Measurements from ENCODE around the gene CYTL1. TPM values are rescaled to one million over a fixed set of nuclear protein-coding genes. Genes with fewer than 3 reads are reported as not detected.

The CYTL1 gene
- total and polyA plus RNA-seq, 2 of the 13 experiments (the other 11 are each of a cell fraction or from before 2014, with no cell fraction given): not detected

DNA sequence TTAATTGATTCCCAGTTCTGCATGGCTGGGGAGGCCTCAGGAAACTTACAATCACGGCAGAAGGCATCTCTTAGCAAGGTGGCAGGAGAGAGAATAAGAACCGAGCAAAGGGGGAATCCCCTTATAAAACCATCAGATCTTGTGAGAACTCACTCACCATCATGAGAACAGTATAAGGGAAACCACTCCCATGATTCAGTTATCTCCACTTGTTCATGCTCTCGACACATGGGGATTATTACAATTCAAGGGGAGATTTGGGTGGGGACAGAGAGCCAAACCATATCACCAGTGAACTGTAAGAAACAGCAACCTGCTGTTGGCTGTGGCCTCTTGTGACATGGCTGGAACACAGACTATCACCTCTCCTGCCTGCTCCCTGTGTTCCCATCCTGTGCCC lies 7.1 kb upstream of the CYTL1 start (continued):
- TF ChIP-seq SNAPC4 (CRISPR knock-in tag; IDR thresholded peaks at IDR 0.05) (no peak), TEAD2 (CRISPR knock-in tag; IDR thresholded peaks at IDR 0.05) (no peak), ZNF652 (CRISPR knock-in tag; IDR thresholded peaks at IDR 0.05; ENCODE audit: borderline replicate concordance, low read depth) (no peak), FOXC1 (CRISPR knock-in tag; IDR thresholded peaks at IDR 0.05; ENCODE audit: borderline replicate concordance) (no peak)
- TF ChIP-seq, protein P1, sequence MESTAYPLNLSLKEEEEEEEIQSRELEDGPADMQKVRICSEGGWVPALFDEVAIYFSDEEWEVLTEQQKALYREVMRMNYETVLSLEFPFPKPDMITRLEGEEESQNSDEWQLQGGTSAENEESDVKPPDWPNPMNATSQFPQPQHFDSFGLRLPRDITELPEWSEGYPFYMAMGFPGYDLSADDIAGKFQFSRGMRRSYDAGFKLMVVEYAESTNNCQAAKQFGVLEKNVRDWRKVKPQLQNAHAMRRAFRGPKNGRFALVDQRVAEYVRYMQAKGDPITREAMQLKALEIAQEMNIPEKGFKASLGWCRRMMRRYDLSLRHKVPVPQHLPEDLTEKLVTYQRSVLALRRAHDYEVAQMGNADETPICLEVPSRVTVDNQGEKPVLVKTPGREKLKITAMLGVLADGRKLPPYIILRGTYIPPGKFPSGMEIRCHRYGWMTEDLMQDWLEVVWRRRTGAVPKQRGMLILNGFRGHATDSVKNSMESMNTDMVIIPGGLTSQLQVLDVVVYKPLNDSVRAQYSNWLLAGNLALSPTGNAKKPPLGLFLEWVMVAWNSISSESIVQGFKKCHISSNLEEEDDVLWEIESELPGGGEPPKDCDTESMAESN (CRISPR knock-in tag; conservative IDR thresholded peaks at IDR 0.05): no peak

DNA sequence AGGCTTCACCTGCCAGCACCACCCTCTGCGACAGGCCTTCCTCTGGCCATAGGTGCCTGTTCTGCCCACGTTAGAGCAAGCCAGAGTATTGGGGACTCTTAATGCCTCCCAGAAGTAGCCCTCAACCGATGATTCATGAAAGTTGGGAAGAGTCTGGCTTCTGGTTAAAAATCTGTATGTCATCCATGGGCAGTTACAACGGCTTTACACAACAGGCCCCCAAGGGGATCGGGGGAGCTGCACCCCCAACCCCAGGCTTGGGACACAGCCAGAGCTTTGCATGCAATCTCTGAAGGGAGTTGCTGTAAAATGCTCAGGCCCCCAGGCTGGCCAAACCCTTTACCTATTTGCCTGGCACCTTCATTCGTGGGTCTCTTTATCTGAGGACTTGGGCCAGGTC lies 5.4 kb upstream of the CYTL1 start:
- Histone ChIP-seq H4K20me1 (ENCODE audit: insufficient read depth, low read length) (no peaks in the 10 kb centered on the region), H3K36me3 (replicated peaks in 1 of 2; ENCODE audit: control insufficient read depth in 1 of 2, insufficient read depth in 2 of 2, low read length in 2 of 2) (no peaks in the 10 kb centered on the region), H2AFZ (ENCODE audit: low read length) (no peak overlapping the region), H3K4me3 (replicated peaks in 1 of 3; ENCODE audit: insufficient read depth in 1 of 3, low read depth in 2 of 3, low read length in 3 of 3) (no peak overlapping the region), H3K27me3 (ENCODE audit: control insufficient read depth in 1 of 2, insufficient read depth in 2 of 2, low read length in 2 of 2) (peaks cover 0 to 50% of the 10 kb centered on the region in 2 experiments; a peak in 3 of 5 replicates), H3K9me3 (ENCODE audit: low read length) (no peaks in the 10 kb centered on the region), H3K4me1 (ENCODE audit: insufficient read depth, low read length) (no peaks in the 10 kb centered on the region), H3K79me2 (ENCODE audit: insufficient read depth, low read length) (no peaks in the 10 kb centered on the region), H3K4me2 (ENCODE audit: low read depth, low read length) (no peak overlapping the region), H3K9ac (ENCODE audit: insufficient read depth, low read depth, low read length) (no peak overlapping the region), H3K27ac (ENCODE audit: extremely low read length, insufficient read depth, low read length) (no peak overlapping the region)
- POLR2A ChIA-PET: no interaction called here
- ATAC-seq (no peak), FAIRE-seq (no peak), DNase-seq (ENCODE audit: low spot score) (no peak)
- 13% methylated on average over 1 of the region's 6 CpGs for WGBS (ENCODE audit: low lambda C conversion rate)
- in situ Hi-C loops (cut with HindIII; ENCODE audit: extremely low pct_ligation_motif_present, low pct_unique_long_range_greater_than_20kb) (no loop called here), intact Hi-C loops (cut with micrococcal nuclease; ENCODE audit: unreplicated experiment) (no loop called here)
- CTCF ChIA-PET (ENCODE audit: low intra/inter-chr PET ratio, low total read pairs): no interaction called here
- BruUV-seq (replicated peaks): no TSS peak
- TF ChIP-seq KLF11 (CRISPR knock-in tag; IDR thresholded peaks at IDR 0.05) (no peak), PLRG1 (conservative IDR thresholded peaks at IDR 0.05) (no peak), ARHGAP35 (CRISPR knock-in tag; IDR thresholded peaks at IDR 0.05; ENCODE audit: borderline replicate concordance) (no peak), ZNF326 (CRISPR knock-in tag; IDR thresholded peaks at IDR 0.05; ENCODE audit: borderline replicate concordance) (no peak), HNRNPK (IDR thresholded peaks at IDR 0.05; ENCODE audit: low read depth, low read length, poor library complexity, severe bottlenecking) (no peak), ZNF792 (CRISPR knock-in tag; IDR thresholded peaks at IDR 0.05) (no peak), HDAC1 (CRISPR knock-in tag; IDR thresholded peaks at IDR 0.05) (no peak), ZNF234 (CRISPR knock-in tag; conservative IDR thresholded peaks at IDR 0.05) (no peak), ZMAT5 (CRISPR knock-in tag; IDR thresholded peaks at IDR 0.05; ENCODE audit: borderline replicate concordance, low read depth) (no peak), RAD21 (CRISPR knock-in tag; IDR thresholded peaks at IDR 0.05) (no peak), NR0B2 (CRISPR knock-in tag; IDR thresholded peaks at IDR 0.05) (no peak), ZZZ3 (CRISPR knock-in tag; IDR thresholded peaks at IDR 0.05; ENCODE audit: borderline replicate concordance) (no peak), NKX3-1 (CRISPR knock-in tag; IDR thresholded peaks at IDR 0.05) (no peak)
